ENCODE measurements around the gene SETSIP. TPM values are rescaled to one million over a fixed set of nuclear protein-coding genes. Genes with fewer than 3 reads are reported as not detected.

Gene SETSIP
- total RNA-seq, 1 experiment from 2014 or later = not detected

DNA sequence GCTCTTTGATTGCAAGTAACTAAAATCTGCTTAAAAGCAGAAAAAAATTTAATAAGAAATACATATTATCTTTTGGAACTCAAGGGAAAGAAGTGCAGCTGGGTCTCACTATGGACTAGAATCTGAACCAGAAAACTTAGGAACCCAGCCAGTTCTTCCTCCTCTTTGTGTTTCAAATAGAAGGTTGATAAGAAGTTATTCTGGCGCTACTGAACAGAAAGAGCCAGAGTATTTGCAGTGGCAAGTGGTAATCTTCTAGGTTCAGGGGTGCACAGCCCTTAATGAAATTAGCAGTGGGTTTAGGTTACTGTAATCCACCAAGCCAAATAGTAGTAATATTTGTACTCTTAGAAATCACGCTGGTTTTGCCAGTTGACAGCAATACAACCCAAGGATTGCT, 33.4 kb upstream of the SETSIP start:
- ChIA-PET POLR2A (no interaction called here), CTCF (no interaction called here)
- no peaks in the 10 kb centered on the region for H3K27me3 ChIP-seq (ENCODE audit: control insufficient read depth, insufficient read depth, low read length)
- intact Hi-C loops (cut with micrococcal nuclease; ENCODE audit: unreplicated experiment) (no loop called here), in situ Hi-C loops (cut with HindIII; ENCODE audit: low pct_unique_long_range_greater_than_20kb, low sequenced_read_pairs) (no loop called here)
- no peak for DNase-seq (ENCODE audit: low read depth, low spot score)
- no TSS peak for BruUV-seq (replicated peaks)
- H3K36me3 ChIP-seq (ENCODE audit: control insufficient read depth, insufficient read depth, low read length) = no peaks in the 10 kb centered on the region
- H3K4me3 ChIP-seq (ENCODE audit: low read depth in 2 of 2, low read length in 2 of 2) = no peak overlapping the region
- TF ChIP-seq, protein P1, sequence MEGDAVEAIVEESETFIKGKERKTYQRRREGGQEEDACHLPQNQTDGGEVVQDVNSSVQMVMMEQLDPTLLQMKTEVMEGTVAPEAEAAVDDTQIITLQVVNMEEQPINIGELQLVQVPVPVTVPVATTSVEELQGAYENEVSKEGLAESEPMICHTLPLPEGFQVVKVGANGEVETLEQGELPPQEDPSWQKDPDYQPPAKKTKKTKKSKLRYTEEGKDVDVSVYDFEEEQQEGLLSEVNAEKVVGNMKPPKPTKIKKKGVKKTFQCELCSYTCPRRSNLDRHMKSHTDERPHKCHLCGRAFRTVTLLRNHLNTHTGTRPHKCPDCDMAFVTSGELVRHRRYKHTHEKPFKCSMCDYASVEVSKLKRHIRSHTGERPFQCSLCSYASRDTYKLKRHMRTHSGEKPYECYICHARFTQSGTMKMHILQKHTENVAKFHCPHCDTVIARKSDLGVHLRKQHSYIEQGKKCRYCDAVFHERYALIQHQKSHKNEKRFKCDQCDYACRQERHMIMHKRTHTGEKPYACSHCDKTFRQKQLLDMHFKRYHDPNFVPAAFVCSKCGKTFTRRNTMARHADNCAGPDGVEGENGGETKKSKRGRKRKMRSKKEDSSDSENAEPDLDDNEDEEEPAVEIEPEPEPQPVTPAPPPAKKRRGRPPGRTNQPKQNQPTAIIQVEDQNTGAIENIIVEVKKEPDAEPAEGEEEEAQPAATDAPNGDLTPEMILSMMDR (IDR thresholded peaks at IDR 0.05) = no peak
- TF ChIP-seq POLR2AphosphoS5 (IDR thresholded peaks at IDR 0.05; ENCODE audit: low read depth, low read length) (no peak), TCF7L2 (IDR thresholded peaks at IDR 0.05; ENCODE audit: low read depth, low read length) (no peak), SIN3A (IDR thresholded peaks at IDR 0.05; ENCODE audit: borderline replicate concordance, insufficient read depth, low read depth, low read length) (no peak)
- TF ChIP-seq, protein P2, sequence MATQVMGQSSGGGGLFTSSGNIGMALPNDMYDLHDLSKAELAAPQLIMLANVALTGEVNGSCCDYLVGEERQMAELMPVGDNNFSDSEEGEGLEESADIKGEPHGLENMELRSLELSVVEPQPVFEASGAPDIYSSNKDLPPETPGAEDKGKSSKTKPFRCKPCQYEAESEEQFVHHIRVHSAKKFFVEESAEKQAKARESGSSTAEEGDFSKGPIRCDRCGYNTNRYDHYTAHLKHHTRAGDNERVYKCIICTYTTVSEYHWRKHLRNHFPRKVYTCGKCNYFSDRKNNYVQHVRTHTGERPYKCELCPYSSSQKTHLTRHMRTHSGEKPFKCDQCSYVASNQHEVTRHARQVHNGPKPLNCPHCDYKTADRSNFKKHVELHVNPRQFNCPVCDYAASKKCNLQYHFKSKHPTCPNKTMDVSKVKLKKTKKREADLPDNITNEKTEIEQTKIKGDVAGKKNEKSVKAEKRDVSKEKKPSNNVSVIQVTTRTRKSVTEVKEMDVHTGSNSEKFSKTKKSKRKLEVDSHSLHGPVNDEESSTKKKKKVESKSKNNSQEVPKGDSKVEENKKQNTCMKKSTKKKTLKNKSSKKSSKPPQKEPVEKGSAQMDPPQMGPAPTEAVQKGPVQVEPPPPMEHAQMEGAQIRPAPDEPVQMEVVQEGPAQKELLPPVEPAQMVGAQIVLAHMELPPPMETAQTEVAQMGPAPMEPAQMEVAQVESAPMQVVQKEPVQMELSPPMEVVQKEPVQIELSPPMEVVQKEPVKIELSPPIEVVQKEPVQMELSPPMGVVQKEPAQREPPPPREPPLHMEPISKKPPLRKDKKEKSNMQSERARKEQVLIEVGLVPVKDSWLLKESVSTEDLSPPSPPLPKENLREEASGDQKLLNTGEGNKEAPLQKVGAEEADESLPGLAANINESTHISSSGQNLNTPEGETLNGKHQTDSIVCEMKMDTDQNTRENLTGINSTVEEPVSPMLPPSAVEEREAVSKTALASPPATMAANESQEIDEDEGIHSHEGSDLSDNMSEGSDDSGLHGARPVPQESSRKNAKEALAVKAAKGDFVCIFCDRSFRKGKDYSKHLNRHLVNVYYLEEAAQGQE (IDR thresholded peaks at IDR 0.05; ENCODE audit: insufficient read depth in 1 of 2, low read depth in 2 of 2, low read length in 1 of 2) = no peak
- no peak for ATAC-seq
- no peaks in the 10 kb centered on the region for H3K4me1 ChIP-seq (ENCODE audit: control insufficient read depth, insufficient read depth, low read length)
- no peak overlapping the region for H3K27ac ChIP-seq (ENCODE audit: low read length)
- no peaks in the 10 kb centered on the region for H3K9me3 ChIP-seq (ENCODE audit: control insufficient read depth, insufficient read depth, low read depth, low read length)

DNA sequence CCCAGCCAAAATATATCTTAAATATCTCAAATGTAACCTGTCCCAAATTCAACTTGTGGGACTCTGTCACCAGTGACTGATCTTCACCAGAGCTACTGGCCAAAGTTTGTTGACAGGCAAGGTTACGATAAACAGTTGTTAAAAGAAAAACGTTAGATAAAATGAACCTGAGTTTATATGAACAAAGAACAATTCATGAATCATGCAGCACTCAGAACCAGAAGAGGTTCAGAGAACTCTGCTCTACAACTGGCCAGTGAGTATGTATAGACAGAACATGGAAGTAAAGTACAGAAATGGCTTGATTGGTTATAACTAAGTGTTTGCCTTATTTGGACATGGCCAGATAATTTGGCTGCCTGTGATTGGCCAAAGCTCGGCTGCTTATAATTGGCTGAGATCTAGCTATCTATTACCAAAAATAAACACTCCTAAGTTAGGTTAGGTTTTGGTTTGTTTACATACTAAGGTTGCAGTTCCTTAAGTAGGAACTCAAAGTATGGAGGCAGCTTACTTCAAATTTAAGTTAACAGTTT, 30.4 kb upstream of the SETSIP start:
- Histone ChIP-seq H3K27me3 (ENCODE audit: control insufficient read depth, insufficient read depth, low read length) (no peaks in the 10 kb centered on the region), H3K4me3 (ENCODE audit: low read depth in 2 of 2, low read length in 2 of 2) (no peak overlapping the region), H3K36me3 (ENCODE audit: control insufficient read depth, insufficient read depth, low read length) (no peaks in the 10 kb centered on the region), H3K4me1 (ENCODE audit: control insufficient read depth, insufficient read depth, low read length) (no peaks in the 10 kb centered on the region), H3K9me3 (ENCODE audit: control insufficient read depth, insufficient read depth, low read depth, low read length) (no peaks in the 10 kb centered on the region), H3K27ac (ENCODE audit: low read length) (no peak overlapping the region)
- DNase-seq (ENCODE audit: low read depth, low spot score) (no peak), ATAC-seq (no peak)
- ChIA-PET CTCF (no interaction called here), POLR2A (no interaction called here)
- intact Hi-C loops (cut with micrococcal nuclease; ENCODE audit: unreplicated experiment) (no loop called here), in situ Hi-C loops (cut with HindIII; ENCODE audit: low pct_unique_long_range_greater_than_20kb, low sequenced_read_pairs) (no loop called here)
- BruUV-seq (replicated peaks) = no TSS peak
- TF ChIP-seq, protein P1 (IDR thresholded peaks at IDR 0.05) = no peak
- TF ChIP-seq, protein P2 (IDR thresholded peaks at IDR 0.05; ENCODE audit: insufficient read depth in 1 of 2, low read depth in 2 of 2, low read length in 1 of 2) = no peak
- TF ChIP-seq POLR2AphosphoS5 (IDR thresholded peaks at IDR 0.05; ENCODE audit: low read depth, low read length) = no peak
- TF ChIP-seq TCF7L2 (IDR thresholded peaks at IDR 0.05; ENCODE audit: low read depth, low read length) = no peak
- no peak for TF ChIP-seq SIN3A (IDR thresholded peaks at IDR 0.05; ENCODE audit: borderline replicate concordance, insufficient read depth, low read depth, low read length)

All from Panc1 (cell line).